ENCODE measurements around the gene KCNN4.

- TF ChIP-seq CTCF (conservative IDR thresholded peaks at IDR 0.05; ENCODE audit: low read depth, low read length): no peak
- no peak for TF ChIP-seq EZH2 (IDR thresholded peaks at IDR 0.05; ENCODE audit: borderline replicate concordance, low read depth, low read length, poor library complexity, severe bottlenecking)
These were observed 50.9 kb downstream of the KCNN4 start for GRCh38 chr19:43729919-43730318.

Data from A673 (cell line).